ENCODE data around the gene SLC35F4.

The SLC35F4 gene

GRCh38 chr14:57656853-57657252 lies 209.0 kb downstream of the SLC35F4 start:
- no peak overlapping the region for H3K27ac ChIP-seq
- DNase-seq (ENCODE audit: low read depth, low spot score), result peak; percentile 45

GRCh38 chr14:57652769-57653168 lies 213.1 kb downstream of the SLC35F4 start:
- H3K27ac ChIP-seq, result no peak overlapping the region

GRCh38 chr14:57641776-57642175 lies 224.1 kb downstream of the SLC35F4 start:
- H3K27ac ChIP-seq, result no peak overlapping the region
- DNase-seq (ENCODE audit: low read depth, low spot score), result no peak

More at GRCh38 chr14:57652769-57653168, 213.1 kb downstream of the SLC35F4 start:
- DNase-seq (ENCODE audit: low read depth, low spot score), result no peak

DNA sequence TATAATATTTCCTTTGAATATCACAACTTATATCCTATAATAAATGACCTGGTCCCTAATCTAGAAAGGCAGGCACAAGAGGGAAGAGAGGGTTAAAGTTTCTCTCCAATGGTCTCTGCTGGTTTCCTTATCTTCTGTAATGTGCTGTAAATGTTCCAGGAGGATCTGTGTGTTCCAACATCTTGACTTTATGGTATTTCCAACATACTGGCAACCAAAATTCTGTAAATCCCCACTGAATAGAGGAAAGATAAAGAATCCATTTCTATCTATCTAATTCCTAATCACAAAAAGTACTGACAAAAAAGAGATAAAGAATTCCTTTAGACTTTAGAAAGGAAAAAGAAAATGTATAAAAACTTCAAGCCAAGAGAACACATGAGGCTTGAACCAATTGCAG lies 225.9 kb downstream of the SLC35F4 start:
- no peak for DNase-seq (ENCODE audit: low read depth, low spot score)

GRCh38 chr14:57637901-57638300 lies 228.0 kb downstream of the SLC35F4 start:
- no peak for DNase-seq (ENCODE audit: low read depth, low spot score)
- H3K27ac ChIP-seq, result no peak overlapping the region

More for the DNA sequence above, 225.9 kb downstream of the SLC35F4 start:
- H3K27ac ChIP-seq, result no peak overlapping the region

- DNase-seq (ENCODE audit: low read depth, low spot score), result no peak
- no peak overlapping the region for H3K27ac ChIP-seq
These were observed 231.6 kb downstream of the SLC35F4 start for GRCh38 chr14:57634335-57634734.

GRCh38 chr14:57632649-57633048 lies 233.2 kb downstream of the SLC35F4 start:
- DNase-seq (ENCODE audit: low read depth, low spot score), result no peak
- H3K27ac ChIP-seq, result no peak overlapping the region

- no peak for DNase-seq (ENCODE audit: low read depth, low spot score)
- no peak overlapping the region for H3K27ac ChIP-seq
These were observed 248.4 kb downstream of the SLC35F4 start for GRCh38 chr14:57617510-57617909.

DNA sequence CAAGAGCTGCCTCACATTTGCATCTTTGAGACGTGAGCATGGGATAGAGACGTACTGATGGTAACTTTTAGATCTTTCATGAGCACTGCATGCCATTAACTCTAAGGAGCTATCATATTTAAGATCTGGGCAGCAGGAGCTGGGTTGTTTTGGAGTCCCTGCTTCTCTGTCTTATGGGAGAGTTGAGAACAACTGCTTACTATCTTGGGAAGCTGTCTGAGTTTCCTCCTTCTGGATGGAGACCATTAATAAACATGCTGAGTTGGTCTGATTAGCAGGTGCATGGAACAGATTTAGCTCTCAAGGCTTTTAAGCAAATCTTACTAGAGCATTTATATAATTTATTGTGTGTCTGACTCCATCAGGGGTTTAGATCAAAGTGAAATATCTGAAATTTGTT lies 252.9 kb downstream of the SLC35F4 start:
- no peak overlapping the region for H3K27ac ChIP-seq
- no peak for DNase-seq (ENCODE audit: low read depth, low spot score)

DNA sequence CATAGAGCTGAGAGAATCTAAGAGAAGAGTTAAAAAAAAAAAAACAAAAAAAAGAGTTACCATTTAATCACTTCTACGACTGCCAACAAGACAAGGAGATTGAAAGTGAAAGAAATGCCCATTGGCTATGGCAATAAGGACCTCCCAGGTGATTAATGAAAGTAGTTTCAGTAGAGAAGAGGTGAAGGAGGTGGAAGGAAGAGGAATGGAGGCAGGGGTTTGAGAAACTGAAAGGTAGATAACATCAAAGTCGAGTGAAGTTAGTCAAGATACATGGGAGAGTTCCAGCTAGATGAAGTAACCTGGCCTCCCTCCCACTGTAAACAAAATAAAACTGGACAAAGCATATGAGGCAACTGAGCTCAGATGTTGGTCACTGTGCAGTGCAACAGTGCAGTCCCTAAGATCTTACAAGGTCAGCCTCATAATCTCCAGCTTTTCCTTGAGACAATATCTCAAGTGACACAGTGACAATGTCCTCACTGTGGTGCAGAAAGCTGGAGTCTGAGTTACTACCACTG lies 254.3 kb downstream of the SLC35F4 start:
- H3K27ac ChIP-seq, result no peak overlapping the region
- no peak for DNase-seq (ENCODE audit: low read depth, low spot score)

DNA sequence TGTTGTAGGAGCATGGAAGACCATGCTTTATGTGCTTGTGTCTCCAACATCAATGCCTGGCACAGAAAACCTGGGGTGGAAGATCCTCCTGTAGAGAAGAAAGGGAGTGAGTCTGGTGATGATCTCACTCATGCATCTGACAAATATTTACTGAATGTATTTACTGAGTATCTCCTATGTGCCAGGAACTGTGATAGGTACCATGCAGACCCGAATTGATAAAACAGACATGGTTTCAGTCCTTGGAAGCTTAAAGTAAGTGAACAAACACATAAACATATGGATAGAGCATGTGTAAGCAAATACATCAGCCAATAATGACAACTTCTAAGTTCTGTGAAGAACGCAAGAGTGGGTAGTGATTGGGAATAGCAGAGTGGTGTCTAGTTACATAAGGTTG lies 255.3 kb downstream of the SLC35F4 start:
- no peak overlapping the region for H3K27ac ChIP-seq
- no peak for DNase-seq (ENCODE audit: low read depth, low spot score)

DNA sequence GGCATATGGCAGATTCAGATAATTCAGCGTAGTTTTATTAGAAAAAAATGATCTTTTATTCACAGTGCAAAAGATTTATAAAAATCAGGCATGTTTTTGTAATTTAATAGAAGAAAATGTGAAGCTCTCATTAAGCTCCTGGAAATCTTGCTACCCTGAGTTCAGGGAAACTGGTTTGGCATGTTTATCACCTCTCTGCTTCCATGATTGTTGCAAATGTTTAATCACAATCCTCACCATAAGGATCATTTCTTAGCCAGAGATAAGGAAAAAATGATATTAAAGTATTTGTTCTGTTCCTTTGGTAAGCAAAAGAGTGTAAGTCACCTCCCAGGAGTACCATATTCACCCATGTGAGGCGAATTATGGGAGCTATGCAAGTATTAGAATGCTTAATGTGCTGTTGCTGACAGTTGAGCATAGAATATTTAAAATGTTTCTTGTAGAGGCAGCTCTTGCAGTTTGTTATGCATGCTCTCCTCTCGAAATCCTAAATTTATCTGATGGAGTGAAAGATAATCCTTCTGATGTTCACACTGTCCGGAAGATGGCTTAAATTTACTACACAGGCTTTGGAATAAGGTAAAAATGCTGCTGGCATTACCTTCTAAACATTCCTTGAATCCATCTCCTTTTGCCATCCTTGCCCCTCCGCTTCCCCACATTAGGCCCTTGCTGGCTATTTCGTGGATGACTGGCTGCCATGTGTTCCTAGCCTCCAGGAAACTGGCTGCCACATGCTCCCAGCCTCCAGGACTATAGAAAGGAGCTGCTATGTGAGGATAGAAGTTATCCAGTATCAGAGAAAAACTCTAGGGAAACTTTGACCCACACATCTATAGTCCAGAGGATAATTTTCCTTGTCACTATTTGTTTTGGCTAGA lies 256.5 kb downstream of the SLC35F4 start:
- DNase-seq (ENCODE audit: low read depth, low spot score), result no peak
- H3K27ac ChIP-seq, result no peak overlapping the region

DNA sequence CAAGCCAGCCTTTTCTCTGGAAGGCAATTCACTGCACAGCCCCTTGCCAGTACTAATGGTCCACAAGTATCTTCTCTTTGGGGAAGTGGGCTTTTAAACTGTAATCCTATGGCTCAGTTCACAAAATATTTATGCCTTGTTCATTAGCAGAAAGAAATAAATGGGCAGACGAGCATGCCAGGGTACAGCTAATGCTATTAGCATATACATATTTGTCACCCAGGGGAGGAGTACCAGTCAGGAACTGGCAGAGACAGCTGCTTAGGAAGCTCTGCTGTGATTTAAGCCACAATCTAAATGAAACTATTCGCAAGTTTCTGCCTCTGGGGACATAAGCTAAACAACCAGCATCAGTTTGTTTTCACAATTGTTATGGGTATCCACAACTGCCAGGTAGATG lies 258.8 kb downstream of the SLC35F4 start:
- DNase-seq (ENCODE audit: low read depth, low spot score), result no peak
- no peak overlapping the region for H3K27ac ChIP-seq

DNA sequence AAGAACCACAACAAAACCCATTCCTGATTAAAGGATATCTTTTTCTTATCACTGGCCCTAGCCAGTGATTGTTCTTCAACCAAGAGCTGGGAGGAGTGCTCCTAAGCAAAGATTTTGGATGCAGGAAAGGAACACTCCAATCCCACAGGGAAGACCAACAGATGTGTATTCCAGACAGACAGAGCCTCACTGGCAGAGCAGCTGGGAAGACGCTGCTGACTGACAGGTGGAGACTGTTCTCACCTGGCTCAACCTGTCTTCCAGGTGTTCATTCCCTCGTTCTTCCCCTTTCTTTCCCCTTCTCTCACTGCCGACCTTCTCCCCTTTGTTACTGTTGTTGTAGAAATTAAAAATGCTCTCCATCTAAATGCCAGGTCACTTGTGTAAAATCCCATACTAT lies 282.5 kb downstream of the SLC35F4 start:
- no peak overlapping the region for H3K27ac ChIP-seq
- no peak for DNase-seq (ENCODE audit: low read depth, low spot score)

DNA sequence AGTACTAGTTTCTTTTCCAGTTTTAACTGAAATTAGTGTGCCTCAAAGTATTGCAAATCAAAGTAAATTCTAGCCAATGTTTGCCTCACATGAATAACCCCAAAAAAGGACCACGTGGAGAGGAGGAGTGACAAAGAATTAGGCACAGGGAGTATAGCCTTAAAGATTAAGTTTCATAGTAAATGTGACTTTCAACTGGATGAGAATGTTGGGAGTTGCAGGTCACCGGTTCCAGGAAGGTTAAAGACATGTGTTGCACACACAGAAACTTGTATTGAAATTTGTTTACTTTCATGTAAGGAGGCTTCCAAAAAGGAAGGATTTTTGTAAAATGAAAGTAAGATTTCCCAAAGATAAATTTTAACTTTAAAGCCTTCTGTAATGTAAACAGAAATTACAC lies 283.1 kb downstream of the SLC35F4 start:
- no peak overlapping the region for H3K27ac ChIP-seq
- DNase-seq (ENCODE audit: low read depth, low spot score), result no peak

DNA sequence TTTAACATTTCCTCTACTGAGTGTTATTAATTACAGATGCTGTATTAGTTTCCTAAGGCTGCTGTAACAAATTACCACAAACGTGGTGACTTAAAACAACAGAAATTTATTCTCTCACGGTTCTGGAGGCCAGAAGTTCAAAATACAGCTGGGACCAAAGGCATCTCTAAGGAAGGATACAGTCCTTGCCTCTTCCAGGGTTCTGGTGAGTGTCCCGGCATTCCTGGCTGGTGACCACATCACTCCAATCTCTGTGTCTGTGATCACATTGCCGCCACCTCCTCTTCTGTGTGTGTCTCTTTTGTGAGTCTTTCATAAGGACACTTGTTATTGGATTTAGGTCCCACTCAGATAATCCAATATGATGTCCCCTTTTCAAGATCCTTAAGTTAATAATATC lies 287.1 kb downstream of the SLC35F4 start:
- no peak overlapping the region for H3K27ac ChIP-seq
- DNase-seq (ENCODE audit: low read depth, low spot score), result no peak

GRCh38 chr14:57576498-57576897 lies 289.4 kb downstream of the SLC35F4 start:
- H3K27ac ChIP-seq, result no peak overlapping the region
- no peak for DNase-seq (ENCODE audit: low read depth, low spot score)

DNA sequence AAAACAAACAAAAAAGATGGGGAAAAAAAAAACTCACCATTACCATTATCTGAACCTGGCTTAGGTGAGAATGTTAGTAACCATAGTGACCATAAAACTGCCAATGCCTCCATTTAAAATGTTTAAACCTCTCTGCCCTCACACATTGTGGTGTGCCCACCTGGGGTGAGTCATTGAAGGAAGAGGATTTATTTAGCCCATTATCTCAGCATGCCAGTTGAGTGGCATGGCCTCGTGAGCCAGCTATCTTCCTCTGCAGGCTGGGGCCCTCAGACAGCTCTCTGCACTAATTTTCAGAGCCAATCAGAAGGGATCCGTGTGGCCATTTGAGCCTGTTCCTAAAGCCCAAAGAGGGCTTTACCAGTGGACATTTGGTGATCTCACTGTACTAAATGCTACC lies 290.4 kb downstream of the SLC35F4 start:
- no peak for DNase-seq (ENCODE audit: low read depth, low spot score)
- no peak overlapping the region for H3K27ac ChIP-seq

GRCh38 chr14:57574617-57575288 lies 291.1 kb downstream of the SLC35F4 start:
- no peak overlapping the region for H3K27ac ChIP-seq
- DNase-seq (ENCODE audit: low read depth, low spot score), result no peak

DNA sequence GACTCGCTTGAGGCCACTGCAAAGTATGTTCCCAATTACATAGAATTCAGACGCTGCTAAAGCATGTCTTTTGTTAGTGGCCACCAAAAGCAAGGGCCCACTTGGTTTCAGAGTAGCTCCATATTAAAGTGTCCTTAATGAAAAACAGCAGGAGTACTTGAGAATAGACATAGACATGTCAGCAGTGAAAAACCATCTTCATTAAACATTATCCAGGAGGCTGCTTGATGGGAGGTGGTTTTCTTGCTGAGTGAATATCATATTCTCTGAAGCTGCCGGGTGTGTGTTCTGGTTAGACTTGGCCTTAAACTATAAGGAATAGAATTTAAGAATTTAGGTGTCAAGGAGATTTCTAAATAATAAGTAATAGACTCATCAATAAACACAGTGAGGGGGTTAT lies 292.7 kb downstream of the SLC35F4 start:
- no peak for DNase-seq (ENCODE audit: low read depth, low spot score)
- no peak overlapping the region for H3K27ac ChIP-seq

DNA sequence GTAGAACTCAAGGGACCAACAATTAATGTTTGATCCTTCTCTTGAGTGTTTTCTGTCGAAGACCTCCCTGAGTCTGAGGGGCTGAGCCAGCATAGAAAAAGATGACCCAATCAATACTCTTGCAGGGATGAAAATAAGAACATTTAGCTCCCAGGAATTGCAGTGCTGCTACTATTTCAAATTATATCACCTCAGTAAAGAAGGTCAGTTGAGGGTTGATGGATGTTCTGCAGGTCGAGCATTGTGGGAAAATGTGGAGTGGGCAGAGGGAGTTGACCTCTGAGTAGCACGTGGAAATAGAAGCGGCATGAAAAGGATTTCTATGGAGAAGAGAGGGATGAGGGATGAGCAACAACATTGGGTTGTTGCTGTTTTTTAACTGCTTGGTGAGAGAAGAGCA lies 297.3 kb downstream of the SLC35F4 start:
- no peak overlapping the region for H3K27ac ChIP-seq
- no peak for DNase-seq (ENCODE audit: low read depth, low spot score)

Measured in epithelial cell of prostate (primary cell).